Ishikawa (cell line): ENCODE measurements around the gene CSRP3.
A peak's percentile ranks its signal among the peaks of the same experiment; 100 is the strongest.

Source experiments
- CEBPB ChIP-seq: IDR thresholded peaks from 2 replicates; pipeline ENCODE4 v1.6.1; 2012
- CREB1 ChIP-seq: IDR thresholded peaks from 2 replicates; pipeline ENCODE4 v1.6.1; 2012; ENCODE audit warnings: low read depth
- EGR1 ChIP-seq: IDR thresholded peaks from 2 replicates; pipeline ENCODE4 v1.6.1; 2012
- EP300 ChIP-seq: IDR thresholded peaks from 2 replicates; pipeline ENCODE4 v1.6.1; 2012; ENCODE audit warnings: borderline replicate concordance
- FOXM1 ChIP-seq: IDR thresholded peaks from 2 replicates; pipeline ENCODE4 v1.6.1; 2012; ENCODE audit warnings: low read depth, borderline replicate concordance
- NFIC ChIP-seq: IDR thresholded peaks from 2 replicates; pipeline ENCODE4 v1.6.1; 2012
- RAD21 ChIP-seq: IDR thresholded peaks from 2 replicates; pipeline ENCODE4 v1.6.1; 2012; ENCODE audit warnings: low read depth
- REST ChIP-seq: IDR thresholded peaks from 2 replicates; pipeline ENCODE4 v1.6.1; 2012; ENCODE audit warnings: low read depth, mild to moderate bottlenecking
- TAF1 ChIP-seq: IDR thresholded peaks from 2 replicates; pipeline ENCODE4 v1.6.1; 2012; ENCODE audit warnings: low read depth, mild to moderate bottlenecking
- TCF12 ChIP-seq: IDR thresholded peaks from 2 replicates; pipeline ENCODE4 v1.6.1; 2012; ENCODE audit warnings: low read depth
- TEAD4 ChIP-seq: IDR thresholded peaks from 2 replicates; pipeline ENCODE4 v1.6.1; 2012
- YY1 ChIP-seq: IDR thresholded peaks from 2 replicates; pipeline ENCODE4 v1.6.1; 2012; ENCODE audit warnings: low read depth
- ZBTB7A ChIP-seq: IDR thresholded peaks from 2 replicates; pipeline ENCODE4 v1.6.1; 2012; ENCODE audit warnings: low read depth
- TF ChIP-seq, protein P1 (sequence below): IDR thresholded peaks from 2 replicates; pipeline ENCODE4 v1.6.1; 2012
- TF ChIP-seq, protein P2 (sequence below): IDR thresholded peaks from 2 replicates; pipeline ENCODE4 v1.6.1; 2012

CSRP3 gene

DNA sequence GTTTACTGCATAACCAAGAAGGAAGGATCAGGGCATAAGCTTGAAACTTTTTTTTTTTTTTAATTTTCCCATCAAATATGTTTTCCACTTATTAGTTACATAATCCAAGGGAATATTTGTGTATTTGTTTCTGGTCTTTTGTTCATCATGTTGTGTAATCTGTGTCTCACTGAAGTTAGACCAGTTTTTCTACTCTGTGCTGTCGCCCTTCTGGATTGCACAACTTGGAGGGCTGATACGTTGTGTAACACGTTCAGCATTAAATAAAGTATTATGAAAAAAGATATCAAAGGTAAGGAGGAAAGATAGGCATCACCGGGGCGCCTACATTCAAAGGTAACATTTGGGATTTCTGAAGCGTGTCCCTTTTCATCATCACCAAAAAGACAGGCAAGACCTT lies 42.3 kb upstream of the CSRP3 start:
- TF ChIP-seq CEBPB, result peak; percentile 89
- no peak for TF ChIP-seq REST

DNA sequence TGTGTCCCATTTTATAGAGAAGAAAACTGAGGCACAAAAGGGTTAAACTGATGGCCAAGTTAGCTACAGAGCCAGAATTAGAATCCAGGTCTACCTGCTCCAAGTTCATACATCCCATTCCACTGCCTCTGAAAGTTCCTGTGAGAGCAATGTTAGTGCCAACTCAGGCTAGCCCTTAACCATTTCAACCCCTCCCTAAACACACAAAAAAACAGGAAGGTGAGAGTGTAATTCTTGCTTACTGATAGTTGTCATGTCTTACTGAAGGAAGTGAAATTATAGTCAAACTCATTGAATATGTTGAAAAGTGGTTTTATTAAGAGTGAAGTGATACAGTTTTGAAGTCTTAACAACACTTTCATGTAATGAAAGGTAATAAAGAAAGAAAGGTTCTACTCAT lies 41.8 kb upstream of the CSRP3 start:
- TF ChIP-seq FOXM1 (no peak), YY1 (no peak), TAF1 (no peak), REST (no peak), CREB1 (no peak), EGR1 (no peak), ZBTB7A (no peak), RAD21 (no peak), NFIC (no peak), TCF12 (no peak), TEAD4 (no peak), CEBPB (no peak), EP300 (no peak)
- TF ChIP-seq, protein P1, sequence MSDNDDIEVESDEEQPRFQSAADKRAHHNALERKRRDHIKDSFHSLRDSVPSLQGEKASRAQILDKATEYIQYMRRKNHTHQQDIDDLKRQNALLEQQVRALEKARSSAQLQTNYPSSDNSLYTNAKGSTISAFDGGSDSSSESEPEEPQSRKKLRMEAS, result no peak
- TF ChIP-seq, protein P2, sequence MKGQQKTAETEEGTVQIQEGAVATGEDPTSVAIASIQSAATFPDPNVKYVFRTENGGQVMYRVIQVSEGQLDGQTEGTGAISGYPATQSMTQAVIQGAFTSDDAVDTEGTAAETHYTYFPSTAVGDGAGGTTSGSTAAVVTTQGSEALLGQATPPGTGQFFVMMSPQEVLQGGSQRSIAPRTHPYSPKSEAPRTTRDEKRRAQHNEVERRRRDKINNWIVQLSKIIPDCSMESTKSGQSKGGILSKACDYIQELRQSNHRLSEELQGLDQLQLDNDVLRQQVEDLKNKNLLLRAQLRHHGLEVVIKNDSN, result no peak

DNA sequence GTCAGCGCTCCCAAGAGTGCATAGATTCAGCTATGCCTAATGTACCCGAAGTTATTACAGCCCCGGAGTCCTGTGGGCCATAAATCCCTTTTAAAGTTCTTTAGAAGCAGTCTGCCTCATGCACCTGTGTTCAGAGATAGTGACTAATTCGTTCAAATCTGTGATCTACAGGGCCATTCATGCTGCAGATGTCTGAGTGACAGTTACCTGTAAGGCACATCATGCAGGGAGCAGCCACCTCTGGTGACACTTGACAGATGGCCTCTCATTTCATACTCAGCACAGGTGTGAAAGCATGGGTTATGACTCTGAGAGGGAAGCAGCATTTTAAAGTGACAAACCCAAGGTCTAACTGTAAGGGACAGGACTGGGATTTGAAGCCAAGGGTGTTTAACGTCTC lies 41.4 kb upstream of the CSRP3 start:
- TF ChIP-seq TCF12 (no peak), CREB1 (no peak), TAF1 (no peak)

DNA sequence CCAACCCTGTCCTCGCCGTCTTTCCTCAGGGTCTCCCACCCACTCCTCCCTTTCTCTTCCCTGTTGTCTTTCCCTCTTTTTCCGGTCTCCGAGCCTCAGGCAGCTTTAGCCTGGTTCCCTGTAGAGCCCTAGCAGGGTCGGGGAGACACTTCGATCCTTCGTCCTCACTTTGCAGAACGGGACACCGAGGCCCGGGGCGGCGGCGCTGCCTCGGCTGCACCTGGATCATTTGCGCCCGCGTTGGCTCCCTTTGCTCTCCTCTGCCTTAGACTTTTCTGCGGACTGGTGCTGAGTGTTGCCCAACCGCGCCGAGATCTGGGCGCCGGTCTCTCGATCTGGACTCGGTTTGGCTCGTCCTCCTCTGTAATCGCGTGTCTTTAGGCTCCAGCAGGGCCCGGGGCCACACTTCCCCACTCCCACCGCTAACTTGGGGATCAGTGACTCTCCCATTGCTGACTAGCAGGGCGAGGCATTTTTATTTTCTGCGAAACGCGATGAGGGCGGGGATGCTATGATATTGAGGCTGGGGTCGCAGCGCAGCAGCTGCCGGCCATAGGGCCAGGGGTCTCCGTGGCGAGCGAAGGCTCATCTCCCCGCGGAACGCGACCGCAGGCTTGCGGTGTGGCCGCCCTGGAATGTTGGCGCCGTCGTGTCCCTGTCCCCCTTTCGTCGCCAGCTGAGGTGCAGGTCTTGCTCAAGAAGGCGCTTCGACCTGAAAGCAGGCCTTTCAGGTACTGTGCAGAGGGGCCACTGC lies 40.6 kb upstream of the CSRP3 start:
- TF ChIP-seq TAF1 (no peak), TEAD4 (no peak), FOXM1 (no peak), EGR1 (no peak), CEBPB (no peak), REST (no peak), NFIC (no peak), EP300 (no peak)
- TF ChIP-seq, protein P2, result no peak

DNA sequence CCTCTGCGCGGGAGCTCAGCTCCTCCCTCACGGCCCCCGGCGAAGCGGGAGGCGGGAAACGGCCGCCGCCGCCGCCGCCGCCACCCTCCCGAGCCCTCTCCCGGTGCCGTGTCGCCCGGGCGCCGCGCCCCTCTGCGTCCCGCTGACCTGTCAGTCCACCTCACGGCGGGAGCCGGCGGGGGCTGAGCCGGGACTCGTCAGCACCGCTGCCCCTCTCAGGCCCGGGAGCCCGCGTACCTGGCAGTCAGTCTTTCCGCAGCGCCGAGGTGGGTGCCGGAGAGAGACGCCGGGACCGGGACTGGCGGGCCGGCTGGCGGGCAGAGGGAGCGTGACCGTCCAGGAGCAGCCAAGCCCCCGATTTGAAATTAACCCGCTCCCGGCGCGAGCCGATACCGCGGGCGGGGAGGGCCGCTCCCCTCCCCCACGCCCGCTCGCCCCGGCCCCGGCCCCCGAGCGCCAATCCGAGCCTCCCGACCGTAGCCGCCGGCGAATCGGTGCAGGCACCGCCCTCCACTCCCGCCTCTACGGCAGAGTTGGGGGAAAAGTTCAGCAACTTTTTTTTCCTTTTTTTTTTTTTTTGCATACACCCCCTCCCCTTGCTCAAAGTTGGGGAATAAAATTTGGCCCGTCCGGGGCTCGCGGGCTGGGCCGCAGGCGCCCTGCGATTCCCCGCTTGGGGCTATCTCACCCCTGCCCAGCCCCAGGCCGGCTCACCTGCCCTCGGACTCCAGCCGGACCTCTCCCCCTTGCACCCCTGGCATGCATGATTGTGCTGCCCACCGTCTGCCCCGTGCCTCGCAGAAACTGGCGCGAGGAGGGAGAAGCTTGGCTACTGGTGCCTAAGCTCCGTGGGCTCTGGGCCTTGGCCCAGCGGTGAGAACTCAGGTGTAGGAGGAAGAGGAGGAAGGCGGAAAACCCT lies 39.7 kb upstream of the CSRP3 start:
- no peak for TF ChIP-seq TAF1
- no peak for TF ChIP-seq EGR1
- TF ChIP-seq EP300, result no peak
- TF ChIP-seq, protein P2, result no peak
- no peak for TF ChIP-seq TCF12
- TF ChIP-seq CEBPB, result no peak
- TF ChIP-seq RAD21, result no peak
- TF ChIP-seq ZBTB7A, result no peak; the same call in 1 of the 2 replicates
- TF ChIP-seq YY1, result no peak
